HG03280 (cell line): ENCODE results near the gene UBN1.

ENCODE experiments used
- ATAC-seq: cut with Tn5 transposase; IDR thresholded peaks from one replicate; pipeline ENCODE4 v1.9.1; 2021; ENCODE audit warnings: mild to moderate bottlenecking, moderate library complexity; ENCODE audit not compliant: unreplicated experiment

The UBN1 gene

GRCh38 chr16:4814046-4814445 lies 33.2 kb upstream of the UBN1 start:
- ATAC-seq, result no peak

- no peak for ATAC-seq
Observed at GRCh38 chr16:4814542-4815173, 32.6 kb upstream of the UBN1 start.

GRCh38 chr16:4820652-4821051 lies 26.6 kb upstream of the UBN1 start:
- ATAC-seq, result no peak

GRCh38 chr16:4825196-4825595 lies 22.1 kb upstream of the UBN1 start:
- no peak for ATAC-seq

- no peak for ATAC-seq
Observed at GRCh38 chr16:4826526-4826925, 20.8 kb upstream of the UBN1 start.

- no peak for ATAC-seq
Observed at GRCh38 chr16:4826980-4827379, 20.3 kb upstream of the UBN1 start.

- ATAC-seq, result no peak
Observed at GRCh38 chr16:4828567-4829321, 18.5 kb upstream of the UBN1 start.

GRCh38 chr16:4830408-4830807 lies 16.9 kb upstream of the UBN1 start:
- no peak for ATAC-seq

GRCh38 chr16:4831616-4832015 lies 15.7 kb upstream of the UBN1 start:
- no peak for ATAC-seq

GRCh38 chr16:4832698-4833343 lies 14.5 kb upstream of the UBN1 start:
- ATAC-seq, result no peak

GRCh38 chr16:4833584-4833983 lies 13.7 kb upstream of the UBN1 start:
- ATAC-seq, result no peak

- ATAC-seq, result no peak
Observed at GRCh38 chr16:4836727-4837126, 10.6 kb upstream of the UBN1 start.

- no peak for ATAC-seq
Observed at GRCh38 chr16:4837733-4838501, 9.4 kb upstream of the UBN1 start.

- ATAC-seq, result no peak
Observed at GRCh38 chr16:4839942-4840341, 7.3 kb upstream of the UBN1 start.

- no peak for ATAC-seq
Observed at GRCh38 chr16:4840984-4841383, 6.3 kb upstream of the UBN1 start.

- ATAC-seq, result peak; percentile 10
Observed at GRCh38 chr16:4846503-4846900, 779 bp upstream of the UBN1 start.

GRCh38 chr16:4847774-4848587 lies 700 bp downstream of the UBN1 start:
- ATAC-seq, result peak; percentile 26

GRCh38 chr16:4850211-4850610 lies 2.9 kb downstream of the UBN1 start:
- no peak for ATAC-seq

GRCh38 chr16:4852221-4852872 lies 5.1 kb downstream of the UBN1 start:
- no peak for ATAC-seq

GRCh38 chr16:4855371-4855770 lies 8.1 kb downstream of the UBN1 start:
- ATAC-seq, result no peak
